H9 (cell line): ENCODE measurements around the gene PXK. TPM values are rescaled to one million over a fixed set of nuclear protein-coding genes. Genes with fewer than 3 reads are reported as not detected.

Experiments
- DNase-seq: peaks from one replicate; pipeline ENCODE4 v3.0.0-alpha.2; 2017
- H2AFZ ChIP-seq: one replicate; pipeline ENCODE4 v1.6.1; 2013; ENCODE audit warnings: mild to moderate bottlenecking, low read length, control low read depth, moderate library complexity
- H2AK5ac ChIP-seq: 2 replicates; pipeline ENCODE4 v1.6.1; 2013; ENCODE audit warnings: low read length, control low read depth, mixed read lengths; ENCODE audit not compliant: insufficient read length
- H2BK120ac ChIP-seq: one replicate; pipeline ENCODE4 v1.6.1; 2013; ENCODE audit warnings: low read depth, mild to moderate bottlenecking, low read length, control low read depth, inconsistent platforms; ENCODE audit not compliant: poor library complexity, severe bottlenecking
- H2BK12ac ChIP-seq: 2 replicates; pipeline ENCODE4 v1.6.1; 2013; ENCODE audit warnings: low read length, control low read depth, mixed read lengths, low read depth; ENCODE audit not compliant: insufficient read length
- H2BK15ac ChIP-seq: 2 replicates; pipeline ENCODE4 v1.6.1; 2013; ENCODE audit warnings: low read depth, low read length, control low read depth
- H2BK20ac ChIP-seq: one replicate; pipeline ENCODE4 v1.6.1; 2013; ENCODE audit warnings: low read depth, mild to moderate bottlenecking, low read length, control low read depth, inconsistent platforms; ENCODE audit not compliant: poor library complexity, severe bottlenecking
- H2BK5ac ChIP-seq: 2 replicates; pipeline ENCODE4 v1.6.1; 2013; ENCODE audit warnings: low read length, control low read depth, mixed read lengths; ENCODE audit not compliant: insufficient read length
- H3K14ac ChIP-seq: 2 replicates; pipeline ENCODE4 v1.6.1; 2013; ENCODE audit warnings: low read length, control low read depth; ENCODE audit not compliant: insufficient read depth
- H3K18ac ChIP-seq: 2 replicates; pipeline ENCODE4 v1.6.1; 2013; ENCODE audit warnings: low read depth, mild to moderate bottlenecking, mixed read lengths, low read length, control low read depth; ENCODE audit not compliant: insufficient read length
- H3K23ac ChIP-seq: 2 replicates; pipeline ENCODE4 v1.6.1; 2013; ENCODE audit warnings: low read length, control low read depth, mixed read lengths, low read depth; ENCODE audit not compliant: insufficient read length
- H3K23me2 ChIP-seq: 2 replicates; pipeline ENCODE4 v1.6.1; 2013; ENCODE audit warnings: low read depth, mild to moderate bottlenecking, mixed read lengths, low read length, control low read depth; ENCODE audit not compliant: insufficient read length, poor library complexity, severe bottlenecking
- H3K27ac ChIP-seq: 2 replicates; pipeline ENCODE4 v1.5.1; 2013; ENCODE audit warnings: low read length, control low read depth, mixed read lengths, low read depth; ENCODE audit not compliant: insufficient read length
- H3K27me3 ChIP-seq: 2 replicates; pipeline ENCODE4 v1.6.1; 2013; ENCODE audit warnings: low read length, control low read depth, inconsistent platforms; ENCODE audit not compliant: insufficient read depth
- H3K4ac ChIP-seq: 2 replicates; pipeline ENCODE4 v1.6.1; 2013; ENCODE audit warnings: low read depth, mild to moderate bottlenecking, control low read depth, inconsistent platforms, low read length, moderate library complexity
- H3K4me1 ChIP-seq: 2 replicates; pipeline ENCODE4 v1.6.1; 2013; ENCODE audit warnings: low read length, control low read depth, inconsistent platforms; ENCODE audit not compliant: insufficient read depth
- H3K4me2 ChIP-seq: 2 replicates; pipeline ENCODE4 v1.6.1; 2013; ENCODE audit warnings: low read length, control low read depth, mixed read lengths; ENCODE audit not compliant: insufficient read length, insufficient read depth
- H3K56ac ChIP-seq: 2 replicates; pipeline ENCODE4 v1.6.1; 2013; ENCODE audit warnings: low read depth, mild to moderate bottlenecking, mixed read lengths, low read length, control low read depth; ENCODE audit not compliant: insufficient read length
- H3K79me1 ChIP-seq: 2 replicates; pipeline ENCODE4 v1.6.1; 2013; ENCODE audit warnings: low read depth, mild to moderate bottlenecking, moderate library complexity, low read length, control low read depth, inconsistent platforms; ENCODE audit not compliant: insufficient read depth, poor library complexity, severe bottlenecking
- H3K79me2 ChIP-seq: 2 replicates; pipeline ENCODE4 v1.6.1; 2013; ENCODE audit warnings: low read length, control low read depth, inconsistent platforms; ENCODE audit not compliant: insufficient read depth
- H3K9ac ChIP-seq: 2 replicates; pipeline ENCODE4 v1.6.1; 2013; ENCODE audit warnings: low read length, control low read depth, mixed read lengths; ENCODE audit not compliant: insufficient read length; ENCODE audit errors: extremely low read depth
- H3K9me3 ChIP-seq: one replicate; pipeline ENCODE4 v1.6.1; 2013; ENCODE audit warnings: low read depth, low read length, inconsistent platforms; ENCODE audit not compliant: control insufficient read depth
- H3T11ph ChIP-seq: one replicate; pipeline ENCODE4 v1.6.1; 2013; ENCODE audit warnings: mild to moderate bottlenecking, low read length, control low read depth, inconsistent platforms
- H4K20me1 ChIP-seq: one replicate; pipeline ENCODE4 v1.6.1; 2013; ENCODE audit not compliant: control insufficient read depth, insufficient read length, insufficient read depth
- H4K5ac ChIP-seq: 2 replicates; pipeline ENCODE4 v1.6.1; 2013; ENCODE audit warnings: low read depth, mild to moderate bottlenecking, mixed read lengths, low read length, control low read depth; ENCODE audit not compliant: insufficient read length
- H4K8ac ChIP-seq: replicated peaks from 2 replicates; pipeline ENCODE4 v1.6.1; 2013; ENCODE audit warnings: low read length, control low read depth, mixed read lengths, low read depth; ENCODE audit not compliant: insufficient read length
- H4K91ac ChIP-seq: 2 replicates; pipeline ENCODE4 v1.6.1; 2013; ENCODE audit warnings: low read depth, mild to moderate bottlenecking, moderate library complexity, mixed read lengths, low read length, control low read depth; ENCODE audit not compliant: insufficient read length
- H3K27ac Mint-ChIP-seq, 3 experiments: 2 replicates in 2 of 3; 3 replicates in 1 of 3; pipeline ENCODE4 v1.8.0; 2020 to 2021; ENCODE audit warnings: mixed read lengths in 3 of 3, mild to moderate bottlenecking in 1 of 3, moderate library complexity in 1 of 3
- H3K27me3 Mint-ChIP-seq: 2 replicates; pipeline ENCODE4 v1.8.0; 2021; ENCODE audit warnings: low read depth, mild to moderate bottlenecking, moderate library complexity, mixed read lengths
- H3K36me3 Mint-ChIP-seq, 3 experiments: 2 replicates in 2 of 3; 3 replicates in 1 of 3; pipeline ENCODE4 v1.8.0; 2020 to 2021; ENCODE audit warnings: low read depth in 3 of 3, mixed read lengths in 3 of 3; ENCODE audit not compliant: insufficient read depth in 1 of 3
- H3K4me1 Mint-ChIP-seq, 2 experiments: 2 replicates each; pipeline ENCODE4 v1.8.0; 2020; ENCODE audit warnings: mixed read lengths in 2 of 2
- H3K4me3 Mint-ChIP-seq, 2 experiments: 2 replicates in 1 of 2; 3 replicates in 1 of 2; pipeline ENCODE4 v1.8.0; 2020 to 2021; ENCODE audit warnings: mild to moderate bottlenecking in 2 of 2, mixed read lengths in 2 of 2, moderate library complexity in 1 of 2
- H3K9me3 Mint-ChIP-seq, 2 experiments: 2 replicates in 1 of 2; 3 replicates in 1 of 2; pipeline ENCODE4 v1.8.0; 2020; ENCODE audit warnings: mild to moderate bottlenecking in 2 of 2, mixed read lengths in 2 of 2, moderate library complexity in 1 of 2
- WGBS: extraction: QIAGEN DNeasy Blood & Tissue Kit; methylation state at CpG from one replicate; pipeline ENCODE4 v1.1.7; 2013; ENCODE audit warnings: missing lambda C conversion rate, low lambda C conversion rate, mixed read lengths; ENCODE audit not compliant: insufficient read length; ENCODE audit errors: extremely low coverage; 5-methylcytosine and 5-hydroxymethylcytosine counted together
- total RNA-seq: library from RNA; stranded (reverse); gene quantifications from 2 replicates; pipeline ENCODE4 v1.2.1, GENCODE V29; 2021
- TF ChIP-seq, protein P1 (sequence below): fragments of 200-600 bp; sonication (generic); conservative IDR thresholded peaks from 3 replicates; pipeline ENCODE4 v1.8.0; 2021; ENCODE audit warnings: antibody characterized with exemption, mild to moderate bottlenecking

The PXK gene
- total RNA-seq, 1 experiment from 2014 or later = 3.3 TPM

DNA sequence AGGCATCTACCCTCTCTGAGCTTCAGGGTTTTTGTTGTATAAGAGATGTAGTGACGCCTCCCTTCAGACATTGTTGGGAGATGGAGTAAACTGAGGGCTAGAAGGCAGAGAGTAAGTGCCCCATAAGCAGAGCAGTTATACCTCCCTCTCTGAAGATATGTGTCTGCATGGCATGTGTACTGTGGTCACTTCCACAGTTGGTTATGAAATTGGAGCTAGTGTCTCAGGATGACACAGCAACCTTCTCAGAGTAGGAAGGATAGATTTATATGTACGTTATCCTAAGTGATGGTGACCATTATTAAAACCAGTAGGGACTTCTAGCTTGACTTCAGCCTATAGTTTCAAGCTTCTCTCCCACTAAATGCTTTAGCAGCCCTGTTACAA lies 17.9 kb downstream of the PXK start:
- H2BK12ac ChIP-seq = no peak overlapping the region
- H3K14ac ChIP-seq = no peak overlapping the region
- no peak for DNase-seq
- no peak overlapping the region for H2BK5ac ChIP-seq
- H3K27me3 ChIP-seq = no peaks in the 10 kb centered on the region
- no peak overlapping the region for H2AFZ ChIP-seq
- no peak overlapping the region for H3K56ac ChIP-seq
- no peak overlapping the region for H3K18ac ChIP-seq
- H2BK120ac ChIP-seq = no peak overlapping the region
- H3K27ac Mint-ChIP-seq = no peak overlapping the region
- no peak overlapping the region for H3K4me3 Mint-ChIP-seq
- H3K23me2 ChIP-seq = no peaks in the 10 kb centered on the region
- H4K91ac ChIP-seq = no peak overlapping the region
- no peak overlapping the region for H3K23ac ChIP-seq
- no peak overlapping the region for H2AK5ac ChIP-seq
- H3K4me1 ChIP-seq = no peaks in the 10 kb centered on the region
- no peaks in the 10 kb centered on the region for H3K79me1 ChIP-seq
- no peak overlapping the region for H3K27ac ChIP-seq
- no CpG with 5 or more reads among the region's 2 CpGs for WGBS
- no peak overlapping the region for H2BK20ac ChIP-seq
- H3K9me3 Mint-ChIP-seq = no peaks in the 10 kb centered on the region
- H3K79me2 ChIP-seq = no peaks in the 10 kb centered on the region
- H3K9me3 ChIP-seq = no peaks in the 10 kb centered on the region
- H3K4ac ChIP-seq = no peak overlapping the region
- no peak overlapping the region for H3K4me2 ChIP-seq
- H3K27me3 Mint-ChIP-seq = no peaks in the 10 kb centered on the region
- peaks cover 8% of the 10 kb centered on the region in 2 experiments for H3K4me1 Mint-ChIP-seq
- no peak overlapping the region for H4K5ac ChIP-seq
- H3T11ph ChIP-seq = no peak overlapping the region
- no peak overlapping the region for H4K8ac ChIP-seq
- no peaks in the 10 kb centered on the region for H4K20me1 ChIP-seq
- H2BK15ac ChIP-seq = no peak overlapping the region
- TF ChIP-seq, protein P1, sequence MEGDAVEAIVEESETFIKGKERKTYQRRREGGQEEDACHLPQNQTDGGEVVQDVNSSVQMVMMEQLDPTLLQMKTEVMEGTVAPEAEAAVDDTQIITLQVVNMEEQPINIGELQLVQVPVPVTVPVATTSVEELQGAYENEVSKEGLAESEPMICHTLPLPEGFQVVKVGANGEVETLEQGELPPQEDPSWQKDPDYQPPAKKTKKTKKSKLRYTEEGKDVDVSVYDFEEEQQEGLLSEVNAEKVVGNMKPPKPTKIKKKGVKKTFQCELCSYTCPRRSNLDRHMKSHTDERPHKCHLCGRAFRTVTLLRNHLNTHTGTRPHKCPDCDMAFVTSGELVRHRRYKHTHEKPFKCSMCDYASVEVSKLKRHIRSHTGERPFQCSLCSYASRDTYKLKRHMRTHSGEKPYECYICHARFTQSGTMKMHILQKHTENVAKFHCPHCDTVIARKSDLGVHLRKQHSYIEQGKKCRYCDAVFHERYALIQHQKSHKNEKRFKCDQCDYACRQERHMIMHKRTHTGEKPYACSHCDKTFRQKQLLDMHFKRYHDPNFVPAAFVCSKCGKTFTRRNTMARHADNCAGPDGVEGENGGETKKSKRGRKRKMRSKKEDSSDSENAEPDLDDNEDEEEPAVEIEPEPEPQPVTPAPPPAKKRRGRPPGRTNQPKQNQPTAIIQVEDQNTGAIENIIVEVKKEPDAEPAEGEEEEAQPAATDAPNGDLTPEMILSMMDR = no peak
- no peak overlapping the region for H3K9ac ChIP-seq
- H3K36me3 Mint-ChIP-seq = no peaks in the 10 kb centered on the region
